Glomerular visceral epithelial cell (primary cell): ENCODE results near the gene NFATC1.

Source experiments
- DNase-seq: peaks from one replicate; pipeline ENCODE4 v3.0.0-alpha.2; 2016; ENCODE audit errors: extremely low spot score

The NFATC1 gene

GRCh38 chr18:79440316-79441110 lies 44.8 kb downstream of the NFATC1 start:
- no peak for DNase-seq

DNA sequence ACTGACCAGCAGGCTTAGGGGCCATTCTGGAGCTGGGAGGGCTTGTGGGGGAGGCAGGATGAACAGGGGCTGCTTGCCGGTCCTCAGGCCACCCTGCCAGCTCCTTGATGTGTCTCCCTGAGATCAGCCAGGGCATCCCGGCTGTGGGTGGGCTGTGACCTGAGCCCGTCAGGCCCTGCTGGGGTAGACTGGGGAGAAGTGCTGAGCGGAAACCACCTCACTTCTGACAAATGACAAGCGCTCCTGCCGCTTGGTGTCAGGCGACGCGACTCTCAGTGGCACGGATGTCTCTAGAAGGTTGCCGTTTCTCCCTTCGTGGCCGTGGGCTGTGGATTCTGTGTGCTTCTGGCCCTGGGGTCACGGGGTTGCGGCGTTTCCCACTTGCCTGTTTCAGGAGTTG lies 45.7 kb downstream of the NFATC1 start:
- no peak for DNase-seq

DNA sequence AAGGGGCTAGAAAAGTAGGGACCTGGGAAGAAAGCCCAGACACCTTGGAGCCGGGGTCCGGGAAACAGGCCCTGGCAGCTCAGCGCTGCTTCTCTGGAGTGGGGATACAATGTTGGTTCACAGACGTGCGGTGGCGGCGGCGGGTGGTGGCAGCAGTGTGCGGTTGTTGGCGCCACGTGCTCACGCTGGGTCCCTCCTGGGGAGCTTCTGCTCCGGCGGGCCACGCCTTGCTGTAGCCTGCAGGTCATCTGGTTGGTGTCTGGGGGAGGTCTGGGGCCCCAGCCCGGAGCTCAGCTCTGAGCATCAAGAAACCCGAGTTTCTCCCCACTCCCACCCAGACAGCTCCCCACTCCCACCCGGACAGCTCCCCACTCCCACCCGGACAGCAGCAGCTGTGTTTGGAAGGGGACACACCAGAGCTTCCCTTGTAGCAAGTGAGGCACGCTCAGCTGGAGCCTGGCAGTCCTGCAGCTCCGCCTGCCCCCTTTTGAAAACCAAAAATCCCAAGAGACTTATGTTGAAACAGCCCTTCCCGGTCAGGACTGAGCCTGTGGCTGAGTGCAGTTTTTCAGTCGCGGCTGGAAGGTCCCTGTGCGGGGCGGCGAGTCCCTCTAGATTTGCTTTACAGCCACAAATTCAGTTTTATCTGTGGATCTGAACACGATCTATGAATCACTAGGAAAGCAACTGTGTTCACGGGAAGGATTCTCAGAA lies 46.9 kb downstream of the NFATC1 start:
- no peak for DNase-seq

GRCh38 chr18:79445221-79445620 lies 49.5 kb downstream of the NFATC1 start:
- no peak for DNase-seq

DNA sequence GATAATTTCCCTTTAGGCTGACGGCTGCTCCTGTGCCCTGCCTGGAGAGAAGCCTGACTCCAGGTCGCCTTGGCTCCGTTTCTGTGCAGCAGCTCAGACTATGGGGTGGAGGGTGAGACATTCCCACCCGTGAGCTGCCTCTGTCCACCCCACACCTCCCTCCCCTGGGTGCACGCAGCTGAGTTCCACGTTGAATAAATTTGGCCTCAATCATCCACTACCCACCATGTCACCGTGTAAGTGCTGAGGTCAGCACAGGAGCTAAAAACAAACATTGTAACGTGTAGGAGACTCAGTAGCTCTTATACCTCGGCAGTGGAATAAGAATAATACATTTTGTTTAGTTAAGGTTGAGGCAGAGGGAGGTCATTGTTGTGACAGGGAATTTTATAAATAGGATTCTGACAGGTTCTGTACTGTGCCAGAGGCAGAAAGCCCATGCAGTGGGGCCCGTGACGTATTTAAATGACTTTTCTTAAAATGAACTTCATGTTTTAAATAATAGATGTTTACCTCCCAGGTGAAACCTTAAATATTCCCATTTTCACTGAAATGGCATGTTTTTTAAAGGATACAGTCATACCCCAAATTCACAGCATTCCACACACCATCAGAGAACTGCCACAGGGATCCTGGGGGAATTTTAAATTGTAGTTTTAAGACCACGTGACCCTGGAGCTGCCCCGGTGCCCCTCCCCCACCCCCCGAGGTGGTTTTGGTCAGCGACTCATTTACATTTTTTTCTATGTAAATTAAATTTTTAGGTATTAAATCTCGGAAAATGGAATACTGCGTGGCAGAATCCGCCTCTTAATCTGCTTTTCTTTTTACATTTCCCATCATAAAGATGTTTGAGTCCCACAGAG lies 50.2 kb downstream of the NFATC1 start:
- DNase-seq, result no peak

- DNase-seq, result no peak
Measured at GRCh38 chr18:79446931-79447330, 51.2 kb downstream of the NFATC1 start.

GRCh38 chr18:79447703-79448367 lies 52.1 kb downstream of the NFATC1 start:
- DNase-seq, result no peak

DNA sequence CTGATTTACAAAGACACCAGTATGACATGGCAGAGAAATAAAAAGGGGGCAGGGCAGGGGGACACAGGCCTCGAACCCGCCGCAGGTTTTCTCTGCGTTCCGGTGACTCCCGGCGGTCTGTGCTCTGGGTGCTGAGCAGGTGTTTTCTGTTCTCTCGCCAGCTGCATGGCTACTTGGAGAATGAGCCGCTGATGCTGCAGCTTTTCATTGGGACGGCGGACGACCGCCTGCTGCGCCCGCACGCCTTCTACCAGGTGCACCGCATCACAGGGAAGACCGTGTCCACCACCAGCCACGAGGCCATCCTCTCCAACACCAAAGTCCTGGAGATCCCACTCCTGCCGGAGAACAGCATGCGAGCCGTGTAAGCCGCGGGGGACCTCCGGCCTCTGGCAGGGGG lies 52.9 kb downstream of the NFATC1 start:
- DNase-seq, result no peak

DNA sequence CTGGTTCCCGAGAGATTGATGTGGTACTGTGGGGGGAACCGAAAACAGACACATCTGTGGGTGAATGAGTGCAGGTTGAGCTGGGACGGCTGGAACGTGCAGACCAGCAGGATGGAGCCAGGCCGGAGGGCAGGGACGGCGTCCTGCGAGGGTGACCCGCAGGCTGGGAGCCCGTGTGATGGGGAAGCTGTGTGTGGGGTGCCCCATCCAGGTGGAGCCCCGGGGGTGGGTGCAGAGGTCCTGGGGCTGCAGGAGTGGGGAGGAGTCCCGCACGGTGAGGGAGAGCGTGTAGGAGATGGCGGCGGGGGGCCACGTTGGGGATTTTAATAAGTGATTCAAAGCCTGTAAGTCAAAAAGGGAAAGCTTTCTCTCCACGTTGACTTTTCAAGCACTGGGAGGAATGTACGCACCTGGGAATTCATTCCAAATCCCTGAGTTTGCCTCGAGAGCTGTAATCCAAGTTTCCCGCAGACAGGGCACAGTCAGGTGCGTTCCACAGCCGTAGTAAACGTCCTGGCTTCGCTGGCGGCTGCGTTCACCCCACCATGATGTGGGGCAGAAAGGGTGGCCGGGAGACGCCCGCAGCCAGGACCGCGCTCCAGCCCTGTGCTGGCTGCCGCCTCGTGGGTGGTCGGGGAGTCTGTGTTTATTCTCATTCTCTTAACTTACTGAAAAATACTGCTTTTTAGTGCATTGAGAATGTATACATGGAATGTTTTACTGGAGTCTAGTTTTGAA lies 54.0 kb downstream of the NFATC1 start:
- DNase-seq, result no peak

- DNase-seq, result no peak
Measured at GRCh38 chr18:79450289-79451080, 54.8 kb downstream of the NFATC1 start.

DNA sequence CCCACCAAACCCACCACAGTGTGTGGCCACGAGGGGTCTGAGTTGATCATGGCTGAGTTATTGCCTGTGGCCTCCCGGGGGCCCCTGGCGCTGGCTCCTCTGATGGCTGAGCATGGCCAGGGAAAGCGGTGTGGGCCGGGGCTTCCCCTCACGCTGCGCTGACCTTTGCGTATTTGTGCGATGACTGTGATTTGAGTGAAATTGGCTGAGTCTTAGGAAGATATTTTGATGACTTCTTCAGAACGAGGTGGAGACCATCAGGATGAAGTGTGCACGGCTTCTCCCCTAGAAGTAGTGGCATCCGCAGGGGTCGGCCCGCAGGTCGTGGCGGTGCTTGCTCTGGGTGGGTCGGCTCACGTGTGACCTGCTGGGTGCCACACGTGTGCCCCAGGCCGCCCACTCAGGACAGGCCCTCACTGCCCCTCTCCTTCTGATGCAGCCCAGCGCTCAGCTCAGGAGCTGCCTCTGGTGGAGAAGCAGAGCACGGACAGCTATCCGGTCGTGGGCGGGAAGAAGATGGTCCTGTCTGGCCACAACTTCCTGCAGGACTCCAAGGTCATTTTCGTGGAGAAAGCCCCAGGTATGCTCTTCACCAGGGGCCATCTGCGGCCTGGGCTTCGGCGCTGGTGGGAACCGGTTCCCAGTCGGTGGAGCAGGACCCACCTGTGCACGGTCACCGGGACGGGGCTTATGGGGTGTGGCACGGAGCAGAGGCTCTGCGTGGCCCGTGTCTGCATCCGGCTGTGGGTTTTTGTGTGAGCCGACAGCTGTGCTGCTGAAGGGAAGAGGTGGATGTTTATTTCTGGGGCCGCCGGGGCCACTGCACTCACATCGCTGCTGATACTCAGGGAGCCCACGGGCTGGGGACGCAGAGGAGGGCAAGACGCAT lies 55.8 kb downstream of the NFATC1 start:
- DNase-seq, result no peak

GRCh38 chr18:79452190-79452990 lies 56.7 kb downstream of the NFATC1 start:
- DNase-seq, result no peak

DNA sequence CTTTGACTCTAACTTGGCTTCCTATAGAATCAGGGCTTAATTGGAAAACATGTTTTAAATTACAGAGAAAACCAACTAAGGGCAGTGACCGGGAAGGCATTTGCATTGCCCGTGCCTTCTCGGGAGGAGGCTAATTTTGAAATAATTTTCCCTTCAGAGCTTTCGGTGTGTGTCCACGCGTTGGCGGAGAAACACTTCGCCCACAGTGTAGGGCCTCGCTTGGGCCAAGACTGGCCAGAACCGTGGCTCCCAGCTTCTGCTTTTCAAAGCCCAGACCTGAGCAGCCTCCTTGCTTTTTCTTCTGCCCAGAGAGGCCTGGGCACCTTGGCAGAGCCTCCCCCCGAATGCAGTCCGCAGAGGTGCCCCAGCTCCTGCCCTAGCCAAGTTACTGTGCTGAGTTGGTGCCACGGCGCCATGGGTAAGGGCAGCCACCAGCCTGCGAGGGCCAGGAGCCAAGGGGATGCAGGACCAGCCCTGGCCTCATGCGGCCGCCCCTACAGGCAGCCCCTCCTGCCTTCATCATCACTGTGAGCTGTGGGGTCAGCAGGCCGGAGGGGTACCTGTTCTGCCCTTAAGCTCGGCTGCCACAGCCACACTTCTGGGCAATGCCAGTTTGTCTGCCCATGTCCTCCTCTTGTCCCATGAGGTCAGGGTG lies 57.4 kb downstream of the NFATC1 start:
- DNase-seq, result no peak

GRCh38 chr18:79453816-79454735 lies 58.3 kb downstream of the NFATC1 start:
- no peak for DNase-seq

GRCh38 chr18:79455261-79455660 lies 59.5 kb downstream of the NFATC1 start:
- DNase-seq, result no peak

DNA sequence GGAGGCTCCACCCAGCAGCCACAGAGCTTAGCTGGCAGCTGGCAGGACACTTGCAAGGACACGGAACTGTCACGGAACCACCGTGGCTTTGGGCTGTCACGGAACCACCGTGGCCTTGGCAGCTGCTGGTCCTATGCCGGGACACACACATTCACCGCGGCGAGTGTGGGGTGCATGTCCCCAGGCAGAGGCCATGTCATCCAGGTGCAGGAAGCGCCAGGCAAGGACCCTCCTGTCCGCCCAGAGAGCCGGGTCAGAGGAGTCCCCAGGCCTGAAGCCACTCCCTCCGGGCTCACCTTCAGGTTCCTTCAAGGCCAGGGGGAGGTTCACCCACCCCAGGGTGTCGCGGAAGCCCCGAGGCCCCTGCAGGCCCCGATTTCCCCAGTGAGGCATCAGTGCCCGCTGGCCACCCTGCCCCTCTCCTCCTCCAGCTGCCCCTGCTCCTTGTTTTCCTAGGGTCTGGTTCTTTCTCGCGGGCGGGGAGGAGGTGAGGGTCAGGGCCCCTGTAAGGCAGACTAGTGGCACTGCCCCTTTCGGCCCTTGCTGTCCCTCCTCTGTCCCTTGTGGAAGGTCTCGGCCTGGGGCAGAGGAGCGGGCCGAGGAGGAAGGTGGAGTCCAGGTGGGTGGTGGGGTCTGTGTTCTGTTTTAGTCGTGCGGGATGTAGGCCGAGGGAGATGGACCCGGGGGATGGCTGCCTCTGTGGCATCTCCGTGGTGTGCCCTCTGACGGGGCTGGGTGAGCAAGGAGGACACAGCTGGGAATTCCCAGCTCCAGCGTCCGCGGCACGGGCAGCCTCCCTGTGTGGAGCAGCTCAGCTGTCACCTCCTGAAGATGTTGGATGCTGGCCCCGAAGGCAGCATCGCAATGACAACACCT lies 60.6 kb downstream of the NFATC1 start:
- no peak for DNase-seq
